Tibial nerve (tissue), 4 donors: Measurements from ENCODE around the gene RPS24. TPM values are rescaled to one million over a fixed set of nuclear protein-coding genes. Genes with fewer than 3 reads are reported as not detected.
"Not testable (repeated sequence)": the region's sequence is repeated elsewhere in the genome, so short reads cannot be mapped to it uniquely, and the experiment has no call there.

Source experiments
- DNase-seq, 2 donors: peaks; one replicate each; pipeline ENCODE4 v3.0.0-alpha.2; 2019; ENCODE audit warnings: low spot score in 2 of 2
- H3K27ac ChIP-seq, 4 donors: fragments of 200-600 bp; sonication (generic) in 3 of 4; one replicate each; pipeline ENCODE4 v1.5.1; 2017 to 2019; ENCODE audit warnings: mild to moderate bottlenecking in 1 of 4
- H3K27me3 ChIP-seq, 2 donors: fragments of 200-600 bp; sonication (generic) in 1 of 2; one replicate each; pipeline versions ENCODE4 v1.5.1 to v1.6.0; 2017 to 2019
- H3K36me3 ChIP-seq, 3 donors: fragments of 200-600 bp; sonication (generic); one replicate each; pipeline ENCODE4 v1.5.1; 2018 to 2019
- H3K4me1 ChIP-seq, 4 donors: fragments of 200-600 bp; sonication (generic) in 3 of 4; one replicate each; pipeline ENCODE4 v1.5.1; 2017 to 2019
- H3K4me3 ChIP-seq, 4 donors: fragments of 200-600 bp; sonication (generic) in 3 of 4; one replicate each; pipeline ENCODE4 v1.5.1; 2017 to 2019; ENCODE audit warnings: mild to moderate bottlenecking in 1 of 4, moderate library complexity in 1 of 4
- H3K9me3 ChIP-seq, 4 donors: fragments of 200-600 bp; sonication (generic) in 3 of 4; one replicate each; pipeline ENCODE4 v1.5.1; 2017 to 2019
- CTCF ChIP-seq, 5 experiments: fragments of 200-600 bp in 3 of 5; fragments of 450-650 bp in 2 of 5; sonication (generic) in 3 of 5; IDR thresholded peaks; one replicate each; pipeline ENCODE4 v1.5.1; 2016 to 2019; ENCODE audit warnings: antibody characterized with exemption in 5 of 5, mild to moderate bottlenecking in 3 of 5, moderate library complexity in 2 of 5
- EP300 ChIP-seq, 2 donors: sonication (generic); formaldehyde crosslinking; IDR thresholded peaks; one replicate each; pipeline ENCODE4 v1.6.1; 2017; ENCODE audit warnings: antibody characterized with exemption in 2 of 2, mild to moderate bottlenecking in 1 of 2
- POLR2A ChIP-seq, 2 donors: fragments of 450-650 bp; IDR thresholded peaks; one replicate each; pipeline ENCODE4 v1.6.1; 2017; ENCODE audit warnings: antibody characterized with exemption in 2 of 2, mild to moderate bottlenecking in 2 of 2, moderate library complexity in 2 of 2
- WGBS, 2 donors: methylation state at CpG; one replicate each; pipeline ENCODE4 v1.1.5; 2018; 5-methylcytosine and 5-hydroxymethylcytosine counted together
- total RNA-seq, 4 donors: library from RNA; depleted of rRNA; stranded (reverse); fragments of >200 nt; gene quantifications; one replicate each; pipeline ENCODE4 v1.1.0, GENCODE V29; 2016

Gene RPS24
- total RNA-seq, 4 donors from 2014 or later = 1,426 to 2,100 (median 1,895) TPM

DNA sequence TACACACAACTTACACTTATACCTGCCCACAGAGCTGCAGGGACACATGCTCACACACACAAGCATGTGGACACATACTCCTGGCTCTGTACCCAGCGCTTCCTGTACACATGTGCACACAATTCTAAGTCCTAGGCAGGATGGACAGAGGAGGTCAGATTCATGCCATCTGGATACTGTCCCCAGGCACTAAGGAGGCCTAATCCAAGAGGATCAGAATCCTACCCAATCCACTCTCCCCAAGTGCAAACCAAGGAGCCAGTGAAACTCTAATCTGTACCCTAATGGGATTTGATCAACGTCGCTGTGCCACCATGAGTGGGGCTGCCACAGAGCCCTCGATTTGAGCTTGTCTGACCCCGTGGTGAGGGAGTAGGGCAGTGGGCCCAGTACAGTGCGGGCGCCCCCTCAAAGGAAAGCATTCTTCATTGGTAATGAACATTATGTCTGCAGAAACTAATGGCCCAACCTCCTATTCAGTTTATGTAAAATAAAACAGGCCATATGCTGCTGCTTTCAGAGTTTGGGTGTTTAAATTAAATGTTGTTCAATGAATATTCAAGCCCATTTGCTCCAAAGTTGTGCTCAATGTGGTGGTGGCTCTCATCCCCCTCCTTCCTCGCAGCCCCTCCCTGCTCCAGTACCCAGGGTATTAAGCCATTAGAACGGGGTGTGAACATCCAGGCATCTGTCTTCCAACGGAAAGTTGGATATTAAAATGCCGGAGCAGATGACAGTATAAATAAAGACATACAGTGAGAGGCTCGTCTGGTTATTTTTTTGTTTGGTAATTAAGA is 26.4 kb downstream of the RPS24 start:
- Histone ChIP-seq H3K36me3 (peaks cover 0 to 7% (median 0%) of the 10 kb centered on the region in 3 donors), H3K9me3 (no peaks in the 10 kb centered on the region), H3K4me1 (no peaks in the 10 kb centered on the region), H3K4me3 (no peak overlapping the region), H3K27ac (no peak overlapping the region), H3K27me3 (no peaks in the 10 kb centered on the region)
- TF ChIP-seq CTCF (IDR thresholded peaks at IDR 0.05) = no peak
- TF ChIP-seq POLR2A (IDR thresholded peaks at IDR 0.05) = no peak
- TF ChIP-seq EP300 (IDR thresholded peaks at IDR 0.05) = no peak
- WGBS, 2 donors = 64 to 78% methylated on average over 12 of the region's 12 CpGs
- no peak for DNase-seq

- Histone ChIP-seq H3K36me3 (no peaks in the 10 kb centered on the region), H3K27ac (no peak overlapping the region), H3K4me3 (no peak overlapping the region), H3K9me3 (no peaks in the 10 kb centered on the region), H3K4me1 (no peaks in the 10 kb centered on the region), H3K27me3 (no peaks in the 10 kb centered on the region)
- no peak for DNase-seq
- TF ChIP-seq CTCF (IDR thresholded peaks at IDR 0.05) (no peak), POLR2A (IDR thresholded peaks at IDR 0.05) (no peak), EP300 (IDR thresholded peaks at IDR 0.05) (no peak)
- WGBS, 2 donors = 89 to 91% methylated on average over 5 of the region's 5 CpGs
Measured at GRCh38 chr10:78062296-78062695, 28.6 kb downstream of the RPS24 start.

DNA sequence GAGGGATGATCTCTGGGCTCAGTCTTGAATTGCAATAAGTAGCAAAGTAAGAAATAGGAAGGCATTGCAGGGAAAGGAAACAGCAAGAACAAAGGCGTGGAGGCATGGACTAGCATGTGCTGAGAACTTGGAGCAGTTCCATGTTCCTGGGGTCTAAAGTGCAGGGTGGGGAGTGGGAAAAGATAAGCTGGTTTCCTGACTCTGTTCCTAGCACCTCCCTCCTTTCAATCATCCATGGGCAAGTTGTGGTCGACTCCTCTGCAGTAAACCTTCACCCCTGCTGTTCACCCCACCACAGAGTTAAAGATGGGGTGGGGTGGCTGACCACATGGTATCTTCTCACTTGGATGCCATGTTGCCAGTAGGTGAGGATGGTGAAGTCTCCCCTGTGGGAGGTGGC is 29.6 kb downstream of the RPS24 start:
- Histone ChIP-seq H3K27me3 (no peaks in the 10 kb centered on the region), H3K4me1 (no peaks in the 10 kb centered on the region), H3K36me3 (no peaks in the 10 kb centered on the region), H3K27ac (no peak overlapping the region), H3K4me3 (no peak overlapping the region), H3K9me3 (no peaks in the 10 kb centered on the region)
- WGBS, 2 donors = 57 to 72% methylated on average over 2 of the region's 2 CpGs
- TF ChIP-seq CTCF (IDR thresholded peaks at IDR 0.05) = no peak
- TF ChIP-seq EP300 (IDR thresholded peaks at IDR 0.05) = no peak
- TF ChIP-seq POLR2A (IDR thresholded peaks at IDR 0.05) = no peak
- DNase-seq = no peak

DNA sequence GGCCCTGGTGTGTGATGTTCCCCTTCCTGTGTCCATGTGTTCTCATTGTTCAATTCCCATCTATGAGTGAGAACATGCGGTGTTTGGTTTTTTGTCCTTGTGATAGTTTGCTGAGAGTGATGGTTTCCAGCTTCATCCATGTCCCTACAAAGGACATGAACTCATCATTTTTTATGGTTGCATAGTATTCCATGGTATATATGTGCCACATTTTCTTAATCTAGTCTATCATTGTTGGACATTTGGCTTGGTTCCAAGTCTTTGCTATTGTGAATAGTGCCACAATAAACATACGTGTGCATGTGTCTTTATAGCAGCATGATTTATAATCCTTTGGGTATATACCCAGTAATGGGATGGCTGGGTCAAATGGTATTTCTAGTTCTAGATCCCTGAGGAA is 31.3 kb downstream of the RPS24 start:
- not testable (repeated sequence) for H3K27me3 ChIP-seq, H3K4me1 ChIP-seq, H3K4me3 ChIP-seq, H3K9me3 ChIP-seq, H3K36me3 ChIP-seq, H3K27ac ChIP-seq, DNase-seq
- WGBS, 2 donors = 13% methylated on average over 1 of the region's 2 CpGs; no CpG with 5 or more reads in 1 of the 2 donors

- H3K9me3 ChIP-seq = no peaks in the 10 kb centered on the region
- no peak overlapping the region for H3K27ac ChIP-seq
- no peaks in the 10 kb centered on the region for H3K36me3 ChIP-seq
- DNase-seq = no peak
- 65 to 77% methylated on average over 2 of the region's 2 CpGs for WGBS, 2 donors
- no peaks in the 10 kb centered on the region for H3K4me1 ChIP-seq
- H3K27me3 ChIP-seq = no peaks in the 10 kb centered on the region
- TF ChIP-seq EP300 (IDR thresholded peaks at IDR 0.05) (no peak), POLR2A (IDR thresholded peaks at IDR 0.05) (no peak), CTCF (IDR thresholded peaks at IDR 0.05) (no peak)
- no peak overlapping the region for H3K4me3 ChIP-seq
Measured at GRCh38 chr10:78065611-78066010, 31.9 kb downstream of the RPS24 start.
